GM11168 (cell line): ENCODE data around the gene SOSTDC1.
"Not testable (repeated sequence)": the region's sequence is repeated elsewhere in the genome, so short reads cannot be mapped to it uniquely, and the experiment has no call there.

ENCODE experiments used
- in situ Hi-C: fragments of 300-500 bp; cut with MboI; formaldehyde crosslinking; loops from one replicate; pipeline ENCODE4 v1.12.0; 2022; ENCODE audit warnings: low sequenced_read_pairs; ENCODE audit not compliant: unreplicated experiment

SOSTDC1 gene

GRCh38 chr7:16465469-16466361 lies at the start of gene SOSTDC1:
Gene SOSTDC1 (minus strand): TSS chr7:16465738. CDS start chr7:16465668, 70 bp downstream.
- in situ Hi-C loops = no loop called here

GRCh38 chr7:16514729-16515128 lies 49.2 kb upstream of the SOSTDC1 start:
- in situ Hi-C loops = no loop called here

GRCh38 chr7:16514271-16514670 lies 48.7 kb upstream of the SOSTDC1 start:
- in situ Hi-C loops = no loop called here

- in situ Hi-C loops = no loop called here
These were observed 46.6 kb upstream of the SOSTDC1 start for GRCh38 chr7:16512097-16512496.

- in situ Hi-C loops = no loop called here
These were observed 45.8 kb upstream of the SOSTDC1 start for GRCh38 chr7:16511314-16511713.

- in situ Hi-C loops = no loop called here
These were observed 44.3 kb upstream of the SOSTDC1 start for GRCh38 chr7:16509829-16510228.

GRCh38 chr7:16506422-16506821 lies 40.9 kb upstream of the SOSTDC1 start:
- in situ Hi-C loops = not testable (repeated sequence)

GRCh38 chr7:16504019-16504418 lies 38.5 kb upstream of the SOSTDC1 start:
- in situ Hi-C loops = no loop called here

- in situ Hi-C loops = no loop called here
These were observed 36.8 kb upstream of the SOSTDC1 start for GRCh38 chr7:16502303-16502702.

- in situ Hi-C loops = no loop called here
These were observed 32.6 kb upstream of the SOSTDC1 start for GRCh38 chr7:16498122-16498521.

GRCh38 chr7:16494955-16495719 lies 29.6 kb upstream of the SOSTDC1 start:
- in situ Hi-C loops = no loop called here

GRCh38 chr7:16494551-16494950 lies 29.0 kb upstream of the SOSTDC1 start:
- in situ Hi-C loops = no loop called here

- in situ Hi-C loops = no loop called here
These were observed 27.7 kb upstream of the SOSTDC1 start for GRCh38 chr7:16493266-16493665.

GRCh38 chr7:16492513-16493062 lies 27.1 kb upstream of the SOSTDC1 start:
- in situ Hi-C loops = no loop called here

GRCh38 chr7:16491148-16491547 lies 25.6 kb upstream of the SOSTDC1 start:
- in situ Hi-C loops = no loop called here

GRCh38 chr7:16484453-16485158 lies 19.1 kb upstream of the SOSTDC1 start:
- in situ Hi-C loops = no loop called here

- in situ Hi-C loops = no loop called here
These were observed 14.1 kb upstream of the SOSTDC1 start for GRCh38 chr7:16479591-16479990.

GRCh38 chr7:16479161-16479560 lies 13.6 kb upstream of the SOSTDC1 start:
- in situ Hi-C loops = no loop called here

- in situ Hi-C loops = no loop called here
These were observed 6.4 kb upstream of the SOSTDC1 start for GRCh38 chr7:16471933-16472332.

- in situ Hi-C loops = no loop called here
These were observed 1.4 kb downstream of the SOSTDC1 start for GRCh38 chr7:16463949-16464715.
